ENCODE data around the gene DDIT3.
A peak's percentile ranks its signal among the peaks of the same experiment; 100 is the strongest.
"Not testable (repeated sequence)": the region's sequence is repeated elsewhere in the genome, so short reads cannot be mapped to it uniquely, and the experiment has no call there.

DDIT3 gene

DNA sequence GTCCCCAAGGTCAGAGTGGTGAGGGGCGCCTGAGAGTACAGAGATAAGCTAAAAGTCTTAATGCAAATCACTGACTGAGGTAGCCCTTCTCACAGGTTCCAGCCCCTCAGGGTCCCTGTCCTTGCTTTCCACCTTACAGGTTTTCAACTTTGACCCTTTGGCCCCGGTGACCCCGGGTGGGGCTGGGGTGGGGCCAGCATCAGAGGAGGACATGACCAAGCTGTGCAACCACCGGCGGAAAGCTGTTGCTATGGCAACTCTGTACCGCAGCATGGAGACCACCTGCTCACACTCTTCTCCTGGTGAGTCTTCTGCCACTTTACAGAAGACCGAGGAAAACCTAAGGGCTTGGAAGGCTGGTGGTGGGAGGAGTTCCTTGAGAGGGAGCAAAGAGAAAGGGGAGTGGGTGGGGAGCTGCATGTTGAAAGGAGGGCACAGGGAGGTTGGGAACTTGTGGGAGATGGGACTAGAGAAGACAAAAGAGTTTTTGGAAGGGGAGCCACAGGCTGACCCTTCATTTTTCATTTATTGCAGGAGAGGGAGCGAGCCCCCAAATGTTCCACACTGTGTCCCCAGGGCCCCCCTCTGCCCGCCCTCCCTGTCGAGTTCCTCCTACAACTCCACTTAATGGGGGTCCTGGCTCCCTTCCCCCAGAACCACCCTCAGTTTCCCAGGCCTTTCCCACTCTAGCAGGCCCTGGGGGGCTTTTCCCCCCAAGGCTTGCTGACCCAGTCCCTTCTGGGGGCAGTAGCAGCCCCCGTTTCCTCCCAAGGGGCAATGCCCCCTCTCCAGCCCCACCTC, 4.7 kb upstream of the DDIT3 start:
- DNase-seq: no peak

GRCh38 chr12:57523706-57524614, 3.6 kb upstream of the DDIT3 start:
- no peak for DNase-seq

- peak; percentile 30 for DNase-seq
Observed at GRCh38 chr12:57522887-57523705, 2.8 kb upstream of the DDIT3 start.

- peak; percentile 58 for DNase-seq
Observed at GRCh38 chr12:57522011-57522886, 1.9 kb upstream of the DDIT3 start, which contains the start of gene MBD6. MBD6 (plus strand) TSS chr12:57522824; CDS start chr12:57524304, 1,480 bp downstream.

- no peak for DNase-seq
Observed at GRCh38 chr12:57521525-57522010, 1.3 kb upstream of the DDIT3 start.

DNA sequence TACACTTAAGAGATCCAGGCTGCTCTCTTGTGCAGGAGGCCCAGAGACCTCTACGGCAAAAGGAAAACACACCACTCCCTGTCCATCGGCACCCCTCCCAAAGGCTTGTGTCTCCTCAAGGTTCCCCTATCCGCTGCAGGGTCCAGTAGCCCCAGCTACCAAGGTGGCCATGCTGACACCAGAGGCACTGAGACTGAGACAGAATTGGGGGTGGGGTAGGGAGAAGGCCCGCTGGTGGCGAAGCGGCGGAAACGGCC, 590 bp downstream of the DDIT3 start:
- DNase-seq: no peak

DNA sequence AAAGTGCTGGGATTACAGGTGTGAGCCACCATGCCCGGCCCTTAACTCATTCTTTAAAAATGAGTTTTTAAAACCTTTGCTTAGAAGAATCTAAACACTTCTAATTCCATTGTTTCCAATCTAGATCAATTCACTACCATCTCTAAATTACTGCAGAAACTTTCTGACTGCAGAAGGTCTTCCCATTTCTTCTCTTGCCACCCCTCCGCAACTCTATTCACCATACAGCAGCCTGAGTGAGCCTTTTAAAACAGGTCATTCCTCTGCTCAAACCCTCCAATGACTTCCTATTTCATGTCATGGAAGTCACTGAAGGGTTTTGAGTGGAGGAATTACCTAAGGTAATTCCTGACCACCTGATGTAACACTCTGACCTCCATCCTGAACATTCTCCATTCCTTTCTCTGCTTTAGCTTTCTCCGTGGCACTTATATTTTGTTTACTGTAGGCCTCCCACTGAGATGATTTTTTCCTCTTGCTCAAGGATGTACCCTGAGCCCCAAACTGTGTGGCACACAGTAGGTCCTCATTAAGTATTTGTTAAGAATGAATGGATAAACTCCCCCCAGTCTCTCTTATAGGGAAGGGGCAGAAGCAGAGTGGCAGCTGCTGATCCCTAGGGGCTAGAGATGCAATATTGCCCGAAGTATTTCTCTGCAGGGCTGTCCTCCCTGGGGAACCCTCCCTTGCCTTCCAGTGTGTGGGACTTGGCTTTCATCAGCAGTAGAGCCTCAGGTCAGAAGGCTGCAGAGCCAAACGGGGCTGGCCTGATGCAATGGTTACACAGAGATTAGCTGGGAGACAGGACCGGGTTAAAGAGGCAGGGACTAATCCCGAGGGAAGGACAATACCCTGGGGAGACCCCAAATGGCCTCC, 1.2 kb downstream of the DDIT3 start:
- DNase-seq: no peak

- DNase-seq: no peak
Observed at GRCh38 chr12:57518176-57518919, 2.0 kb downstream of the DDIT3 start.

DNA sequence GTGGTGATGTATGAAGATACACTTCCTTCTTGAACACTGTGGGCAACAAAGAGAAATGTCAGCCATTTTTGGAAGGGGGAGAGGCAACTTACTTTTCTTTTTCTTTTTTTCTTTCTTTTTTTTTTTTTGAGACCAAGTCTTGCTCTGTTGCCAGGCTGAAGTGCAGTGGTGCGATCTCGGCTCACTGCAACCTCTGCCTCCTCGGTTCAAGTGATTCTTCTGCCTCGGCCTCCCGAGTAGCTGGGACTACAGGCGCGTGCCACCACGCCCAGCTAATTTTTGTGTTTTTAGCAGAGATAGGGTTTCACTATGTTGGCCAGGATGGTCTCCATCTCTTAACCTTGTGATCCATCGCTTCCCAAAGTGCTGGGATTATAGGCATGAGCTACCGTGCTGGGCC, 2.6 kb downstream of the DDIT3 start:
- DNase-seq: not testable (repeated sequence)

DNA sequence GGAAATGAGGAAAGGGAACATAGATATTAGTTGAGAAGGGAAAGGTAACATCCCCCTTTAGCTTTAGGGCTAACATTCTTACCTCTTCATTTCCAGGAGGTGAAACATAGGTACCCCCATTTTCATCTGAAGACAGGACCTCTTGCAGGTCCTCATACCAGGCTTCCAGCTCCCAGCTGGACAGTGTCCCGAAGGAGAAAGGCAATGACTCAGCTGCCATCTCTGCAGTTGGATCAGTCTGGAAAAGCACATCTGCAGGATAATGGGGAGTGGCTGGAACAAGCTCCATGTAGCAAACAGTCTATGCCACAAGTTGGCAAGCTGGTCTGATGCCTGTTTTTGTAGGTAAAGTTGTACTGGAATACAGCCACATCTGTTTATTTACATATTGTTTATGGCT, 3.1 kb downstream of the DDIT3 start:
- DNase-seq: no peak

- DNase-seq: no peak
Observed at GRCh38 chr12:57516617-57517153, 3.6 kb downstream of the DDIT3 start.

GRCh38 chr12:57515934-57516541, 4.3 kb downstream of the DDIT3 start:
- DNase-seq: no peak

GRCh38 chr12:57515408-57515933, 4.8 kb downstream of the DDIT3 start:
- DNase-seq: no peak

- no peak for DNase-seq
Observed at GRCh38 chr12:57514720-57515407, 5.5 kb downstream of the DDIT3 start.

- DNase-seq: not testable (repeated sequence)
Observed at GRCh38 chr12:57514246-57514645, 6.1 kb downstream of the DDIT3 start.

DNA sequence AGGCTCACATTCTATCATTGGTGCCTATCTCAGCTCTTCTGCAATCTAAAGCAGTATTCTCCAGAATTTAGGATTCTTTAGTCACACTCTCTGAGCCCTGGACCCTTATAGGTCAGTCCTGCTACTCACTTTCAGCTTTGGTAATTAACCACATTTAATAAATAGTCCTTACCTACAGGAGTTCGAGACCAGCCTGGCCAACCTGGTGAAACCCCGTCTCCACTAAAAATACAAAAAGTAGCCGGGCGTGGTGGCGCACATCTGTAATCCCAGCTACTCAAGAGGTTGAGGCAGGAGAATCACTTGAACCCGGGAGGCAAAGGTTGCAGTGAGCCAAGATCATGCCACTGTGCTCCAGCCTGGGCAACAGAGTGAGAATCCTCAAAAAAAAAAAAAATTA, 6.6 kb downstream of the DDIT3 start:
- DNase-seq: not testable (repeated sequence)

- no peak for DNase-seq
Observed at GRCh38 chr12:57513266-57513665, 7.0 kb downstream of the DDIT3 start.

DNA sequence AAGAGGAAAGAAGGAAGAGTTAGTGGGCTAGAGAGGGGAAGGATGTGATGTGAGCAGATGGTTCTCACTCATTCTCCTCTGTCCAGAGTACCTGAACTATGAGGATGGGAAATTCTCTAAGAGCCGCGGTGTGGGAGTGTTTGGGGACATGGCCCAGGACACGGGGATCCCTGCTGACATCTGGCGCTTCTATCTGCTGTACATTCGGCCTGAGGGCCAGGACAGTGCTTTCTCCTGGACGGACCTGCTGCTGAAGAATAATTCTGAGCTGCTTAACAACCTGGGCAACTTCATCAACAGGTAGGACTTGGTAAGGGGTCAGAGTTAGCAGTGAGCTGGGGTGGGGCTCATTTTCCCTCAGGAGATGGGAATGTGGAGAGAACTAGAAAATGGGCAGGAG, 7.6 kb downstream of the DDIT3 start:
- DNase-seq: no peak
